ENCODE results near the gene BRAP.
"Not testable (repeated sequence)": the region's sequence is repeated elsewhere in the genome, so short reads cannot be mapped to it uniquely, and the experiment has no call there.

Gene BRAP

DNA sequence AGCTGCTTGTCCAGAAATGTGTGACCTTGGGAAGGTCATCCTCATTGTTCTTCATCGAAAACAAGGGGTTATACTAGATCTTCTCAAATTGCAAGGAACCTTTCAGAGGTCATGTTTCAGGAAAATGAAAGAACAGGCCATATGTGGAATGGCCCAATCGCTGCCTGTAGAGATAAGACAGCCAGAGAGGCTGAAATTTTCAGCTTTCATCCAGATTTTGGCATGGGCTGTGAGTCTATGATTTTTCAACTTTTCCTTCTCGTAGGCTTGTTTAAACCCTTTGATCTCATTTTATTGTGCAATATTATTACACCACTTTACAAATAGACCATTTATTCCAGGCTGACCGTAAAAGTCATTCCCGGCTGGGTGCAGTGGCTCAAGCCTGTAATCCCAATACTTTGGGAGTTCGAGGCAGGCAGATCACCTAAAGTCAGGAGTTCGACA, 69.6 kb downstream of the BRAP start:
- DNase-seq (ENCODE audit: low read depth) = peak; percentile 69

- no peak for DNase-seq (ENCODE audit: low read depth)
Observed at GRCh38 chr12:111607239-111607638, 78.5 kb downstream of the BRAP start.

- no peak for DNase-seq (ENCODE audit: low read depth)
Observed at GRCh38 chr12:111606767-111607230, 79.0 kb downstream of the BRAP start.

GRCh38 chr12:111605911-111606766, 79.6 kb downstream of the BRAP start:
- DNase-seq (ENCODE audit: low read depth) = no peak

DNA sequence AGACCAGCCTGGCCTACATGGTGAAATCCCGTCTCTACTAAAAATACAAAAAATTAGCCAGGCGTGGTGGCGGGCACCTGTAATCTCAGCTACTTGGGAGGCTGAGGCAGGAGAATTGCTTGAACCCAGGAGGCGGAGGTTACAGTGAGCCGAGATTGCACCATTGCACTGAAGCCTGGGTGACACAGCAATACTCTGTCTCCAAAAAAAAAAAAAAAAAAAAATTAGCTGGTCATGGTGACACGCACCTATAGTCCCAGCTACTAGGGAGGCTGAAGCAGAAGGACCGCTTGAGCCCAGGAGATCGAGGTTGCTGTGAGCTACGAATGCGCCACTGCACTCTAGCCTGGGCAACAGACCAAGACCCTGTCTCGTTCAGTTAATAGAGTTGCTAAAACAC, 82.9 kb downstream of the BRAP start:
- not testable (repeated sequence) for DNase-seq (ENCODE audit: low read depth)

DNA sequence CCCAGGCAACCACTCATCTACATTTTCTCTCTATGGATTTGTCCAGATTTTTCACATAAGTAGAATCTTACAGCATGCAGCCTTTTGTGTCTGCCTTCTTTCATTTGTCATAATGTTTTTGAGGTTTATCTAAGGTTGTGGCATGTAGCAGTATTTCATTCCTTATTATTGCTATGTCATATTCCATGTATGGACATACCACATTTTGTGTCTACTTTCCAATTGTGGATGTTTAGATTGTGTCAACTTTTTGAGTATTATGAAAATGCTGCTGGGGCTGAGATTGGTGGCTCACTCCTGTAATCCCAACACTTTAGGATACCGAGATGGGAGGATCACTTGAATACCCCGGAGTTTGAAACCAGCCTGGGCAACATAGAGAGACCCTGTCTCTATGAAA, 83.4 kb downstream of the BRAP start:
- DNase-seq (ENCODE audit: low read depth) = no peak

DNA sequence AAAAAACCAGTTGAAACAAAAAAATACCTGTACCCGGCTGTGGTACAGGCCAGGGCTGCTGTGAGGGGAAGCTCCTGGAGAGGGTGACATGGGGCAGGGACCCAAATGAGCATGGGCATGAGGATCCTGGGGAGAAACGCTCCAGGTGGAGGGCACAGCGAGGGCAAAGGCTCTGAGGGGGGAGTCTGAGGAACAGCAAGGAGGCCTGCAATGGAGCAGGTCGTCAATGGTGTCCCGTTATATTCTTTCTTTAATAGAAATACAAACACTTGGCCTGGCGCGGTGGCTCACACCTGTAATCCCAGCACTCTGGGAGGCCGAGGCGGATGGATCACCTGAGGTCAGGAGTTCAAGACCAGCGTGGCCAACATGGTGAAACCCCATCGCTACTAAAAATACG, 84.8 kb downstream of the BRAP start:
- DNase-seq (ENCODE audit: low read depth) = not testable (repeated sequence)

DNA sequence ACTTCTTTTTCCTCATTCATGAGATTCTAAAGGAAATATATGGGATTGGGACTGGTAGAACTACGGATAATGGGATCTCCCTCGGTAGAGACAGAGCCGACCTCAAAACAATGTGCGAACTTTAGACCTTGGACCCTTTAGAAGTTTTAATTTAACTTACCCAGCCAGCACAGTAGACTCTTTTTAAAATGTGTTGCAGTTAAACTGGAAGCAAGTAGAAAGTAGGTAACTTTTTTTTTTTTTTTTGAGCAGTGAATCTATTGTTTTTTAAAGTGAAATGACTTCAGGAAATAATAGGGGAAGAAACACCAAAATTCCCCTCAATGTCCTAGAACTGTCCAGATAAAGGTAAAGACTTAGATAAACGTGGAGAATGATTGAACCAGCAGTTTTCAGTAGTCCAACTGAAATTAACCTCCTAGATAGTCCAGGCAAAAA, 85.5 kb downstream of the BRAP start:
- DNase-seq (ENCODE audit: low read depth) = no peak

DNA sequence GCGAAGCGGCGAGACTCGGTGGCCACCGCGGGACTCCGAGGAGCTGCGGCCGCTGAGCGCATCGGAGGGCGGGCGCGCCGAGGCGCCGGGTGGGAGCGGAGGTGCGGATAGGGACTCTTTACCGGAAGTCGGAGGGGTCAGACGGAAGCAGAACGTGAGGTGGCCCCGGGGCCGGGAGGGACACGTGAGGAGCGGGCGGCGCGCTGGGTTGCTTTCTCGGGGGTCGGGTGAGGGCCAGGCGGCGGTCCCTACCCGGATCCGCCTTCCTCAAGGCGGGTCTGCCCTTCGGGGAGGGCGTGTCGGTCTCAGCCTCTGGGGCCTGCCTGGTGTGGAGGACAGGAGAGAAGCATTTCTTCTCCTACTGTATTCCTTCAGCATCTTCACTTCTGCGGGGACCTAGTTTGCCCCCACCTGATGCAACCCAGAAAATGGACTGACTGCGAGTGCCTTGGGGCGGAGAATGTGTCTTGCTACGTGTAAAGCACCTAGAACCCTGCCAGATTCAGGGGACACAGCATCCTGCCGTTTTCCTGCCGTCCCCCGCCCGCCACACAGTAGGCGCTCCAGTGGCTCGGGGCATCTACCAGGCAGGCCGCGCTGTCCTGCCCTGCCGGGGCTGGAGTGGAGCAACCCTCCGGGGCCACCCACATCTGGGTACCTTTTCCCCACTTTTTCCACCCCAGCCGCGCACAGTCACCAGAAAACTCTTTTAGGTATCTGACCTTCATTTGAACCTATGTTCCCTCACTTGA, 86.1 kb downstream of the BRAP start:
- peak; percentile 94 for DNase-seq (ENCODE audit: low read depth)

GRCh38 chr12:111598637-111599452, 86.9 kb downstream of the BRAP start, which contains the start of gene ATXN2:
ATXN2 (minus strand) TSS chr12:111599315; CDS start chr12:111599034, 281 bp downstream.
- DNase-seq (ENCODE audit: low read depth) = peak; percentile 63

- DNase-seq (ENCODE audit: low read depth) = peak; percentile 43
Observed at GRCh38 chr12:111597831-111598636, 87.7 kb downstream of the BRAP start.

DNA sequence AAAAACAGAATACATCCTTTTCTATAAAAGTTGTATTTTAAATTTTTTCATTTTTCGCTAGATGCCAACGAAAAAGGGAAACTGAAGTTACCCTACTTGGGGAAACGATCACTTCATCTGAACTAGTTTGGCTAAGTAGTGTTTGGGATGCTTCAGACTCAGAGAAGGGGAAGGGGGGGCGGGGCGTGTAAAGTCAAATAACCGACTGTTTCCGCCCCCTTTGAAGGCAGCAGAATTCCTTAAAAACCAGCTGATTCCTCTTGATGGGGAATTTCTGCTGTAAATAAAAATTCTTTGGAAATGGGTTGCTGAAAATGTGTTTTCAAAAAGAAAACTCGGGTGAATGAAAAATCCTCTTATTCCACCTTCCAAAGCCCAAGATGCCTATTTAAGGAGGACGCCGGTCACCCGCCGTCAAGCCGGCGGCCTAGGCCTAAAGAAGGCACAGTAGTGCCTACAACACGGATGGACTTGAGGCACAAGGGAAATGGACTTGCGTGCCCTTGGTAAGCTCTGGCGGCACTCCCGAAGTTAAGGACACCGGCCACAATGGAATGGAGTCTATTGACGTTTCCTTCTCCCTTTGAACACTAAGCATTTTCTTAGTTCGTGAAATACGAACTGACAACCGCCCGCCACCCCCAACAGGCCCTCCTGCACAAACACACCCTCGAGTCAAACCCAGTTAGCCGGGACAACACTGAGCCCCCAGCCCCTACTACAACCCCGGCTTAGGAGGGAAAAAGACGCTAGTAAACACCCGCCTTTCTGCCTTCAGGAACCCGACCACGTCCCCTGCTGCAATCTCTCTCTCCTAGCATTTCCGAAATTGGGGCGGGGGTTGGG, 88.5 kb downstream of the BRAP start:
- DNase-seq (ENCODE audit: low read depth) = peak; percentile 66

DNA sequence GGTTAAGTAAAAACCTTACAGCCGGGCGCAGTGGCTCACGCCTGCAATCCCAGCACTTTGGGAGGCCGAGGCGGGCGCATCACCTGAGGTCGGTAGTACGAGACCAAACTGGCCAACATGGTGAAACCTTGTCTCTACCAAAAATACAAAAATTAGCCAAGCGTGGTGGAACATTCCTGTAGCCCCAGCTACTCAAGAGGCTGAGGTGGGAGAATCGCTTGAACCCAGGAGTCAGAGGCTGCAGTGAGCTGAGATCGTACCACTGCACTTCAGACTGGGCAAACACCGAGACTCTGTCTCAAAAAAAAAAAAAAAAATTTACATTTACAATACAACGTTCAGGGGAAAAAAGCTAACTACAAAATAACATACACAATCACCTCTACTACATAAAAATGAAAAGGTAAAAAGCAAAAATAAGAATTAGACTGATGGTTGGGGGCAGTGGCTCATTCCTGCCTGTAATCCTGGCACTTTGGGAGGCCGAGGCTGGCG, 90.4 kb downstream of the BRAP start:
- not testable (repeated sequence) for DNase-seq (ENCODE audit: low read depth)

All from iris pigment epithelial cell (primary cell).